Neural progenitor cell (in vitro differentiated cells): Measurements from ENCODE around the gene YEATS2. TPM values are rescaled to one million over a fixed set of nuclear protein-coding genes. Genes with fewer than 3 reads are reported as not detected.

Experiments used
- DNase-seq: peaks from one replicate; pipeline ENCODE4 v3.0.0-alpha.2; 2016; ENCODE audit warnings: low spot score
- H2AFZ ChIP-seq: fragments of 200-600 bp; sonication (generic); replicated peaks from 2 replicates; pipeline ENCODE4 v1.6.1; 2016; ENCODE audit warnings: antibody characterized with exemption
- H3F3A ChIP-seq: fragments of 200-600 bp; sonication (generic); 2 replicates; pipeline ENCODE4 v1.6.1; 2016; ENCODE audit warnings: antibody characterized with exemption, low read depth
- H3K27ac ChIP-seq: fragments of 200-600 bp; sonication (generic); 2 replicates; pipeline ENCODE4 v1.5.1; 2016; ENCODE audit warnings: mild to moderate bottlenecking
- H3K27me3 ChIP-seq: fragments of 200-600 bp; sonication (generic); 2 replicates; pipeline ENCODE4 v1.6.1; 2016; ENCODE audit warnings: mild to moderate bottlenecking, moderate library complexity
- H3K36me3 ChIP-seq: fragments of 200-600 bp; sonication (generic); 2 replicates; pipeline ENCODE4 v1.5.1; 2016
- H3K4me1 ChIP-seq: fragments of 200-600 bp; sonication (generic); 2 replicates; pipeline ENCODE4 v1.6.1; 2016; ENCODE audit warnings: mixed run types
- H3K4me2 ChIP-seq: fragments of 200-600 bp; sonication (generic); 2 replicates; pipeline ENCODE4 v1.6.1; 2016
- H3K4me3 ChIP-seq: fragments of 200-600 bp; sonication (generic); 2 replicates; pipeline ENCODE4 v1.5.1; 2016
- H3K79me2 ChIP-seq: fragments of 200-600 bp; sonication (generic); 2 replicates; pipeline ENCODE4 v1.6.1; 2016; ENCODE audit warnings: low read depth
- H3K9ac ChIP-seq: fragments of 200-600 bp; sonication (generic); 2 replicates; pipeline ENCODE4 v1.6.1; 2016
- H3K9me3 ChIP-seq: fragments of 200-600 bp; sonication (generic); 2 replicates; pipeline ENCODE4 v1.5.1; 2016; ENCODE audit warnings: low read depth
- H4K20me1 ChIP-seq: fragments of 200-600 bp; sonication (generic); 2 replicates; pipeline ENCODE4 v1.6.1; 2016; ENCODE audit warnings: low read depth
- H3K27ac Mint-ChIP-seq: 3 replicates; pipeline ENCODE4 v1.8.0; 2021; ENCODE audit warnings: mixed read lengths
- H3K27me3 Mint-ChIP-seq: 2 replicates; pipeline ENCODE4 v1.8.0; 2022; ENCODE audit warnings: low read depth, mild to moderate bottlenecking, inconsistent platforms, moderate library complexity, mixed read lengths; ENCODE audit not compliant: insufficient read depth
- H3K36me3 Mint-ChIP-seq: 3 replicates; pipeline ENCODE4 v1.8.0; 2021; ENCODE audit warnings: mixed read lengths
- H3K4me1 Mint-ChIP-seq: 3 replicates; pipeline ENCODE4 v1.8.0; 2021; ENCODE audit warnings: mixed read lengths
- H3K4me3 Mint-ChIP-seq: 3 replicates; pipeline ENCODE4 v1.8.0; 2021; ENCODE audit warnings: mild to moderate bottlenecking, moderate library complexity, mixed read lengths
- H3K9me3 Mint-ChIP-seq: 3 replicates; pipeline ENCODE4 v1.8.0; 2020; ENCODE audit warnings: mixed read lengths
- EZH2 ChIP-seq: fragments of 200-600 bp; sonication (generic); IDR thresholded peaks from 2 replicates; pipeline ENCODE4 v1.6.1; 2017; ENCODE audit warnings: antibody characterized with exemption, mild to moderate bottlenecking, moderate library complexity
- EZH2phosphoT487 ChIP-seq: fragments of 200-600 bp; sonication (generic); IDR thresholded peaks from 2 replicates; pipeline ENCODE4 v1.6.1; 2017; ENCODE audit warnings: antibody characterized with exemption
- total RNA-seq: library from RNA; depleted of rRNA; stranded (reverse); fragments of >200 nt; gene quantifications from 2 replicates; pipeline ENCODE4 v1.2.3, GENCODE V29; 2015; ENCODE audit warnings: low replicate concordance
- TF ChIP-seq, protein P1 (sequence below): fragments of 200-600 bp; sonication (generic); IDR thresholded peaks from 2 replicates; pipeline ENCODE4 v1.5.1; 2017; ENCODE audit warnings: antibody characterized with exemption, mild to moderate bottlenecking

YEATS2 gene
- total RNA-seq, 1 donor from 2014 or later, result 72.1 TPM

DNA sequence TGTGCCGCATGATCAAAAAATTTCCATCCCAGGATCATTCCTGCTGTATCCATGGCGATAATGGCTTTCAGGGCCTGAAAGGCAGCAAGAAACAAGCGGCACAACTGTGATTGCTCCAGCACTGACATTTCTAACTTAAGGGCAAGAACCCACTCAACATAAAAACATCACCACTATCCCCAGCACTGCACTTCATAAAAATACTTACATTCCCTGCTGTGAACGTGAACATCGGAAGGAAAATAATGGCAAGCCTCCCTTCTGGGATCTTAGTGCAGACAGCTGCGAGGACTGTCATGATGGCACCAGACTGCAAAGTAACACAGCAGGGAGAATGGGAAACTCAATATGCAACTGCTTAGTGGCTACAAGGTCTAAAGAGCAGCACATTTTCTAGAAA, 135.9 kb downstream of the YEATS2 start:
- DNase-seq, result no peak
- Histone ChIP-seq H3K4me2 (no peak overlapping the region), H3F3A (no peaks in the 10 kb centered on the region), H3K27ac (no peak overlapping the region), H3K9ac (no peak overlapping the region), H3K79me2 (no peaks in the 10 kb centered on the region), H3K27me3 (no peaks in the 10 kb centered on the region), H3K9me3 (no peaks in the 10 kb centered on the region), H3K4me1 (no peaks in the 10 kb centered on the region), H3K36me3 (peaks cover 6% of the 10 kb centered on the region), H4K20me1 (no peaks in the 10 kb centered on the region), H3K4me3 (no peak overlapping the region), H2AFZ (no peak overlapping the region)
- peak overlapping the region; percentile 57 for H3K27ac Mint-ChIP-seq
- no peak overlapping the region for H3K4me3 Mint-ChIP-seq
- peaks cover 16% of the 10 kb centered on the region for H3K4me1 Mint-ChIP-seq
- H3K36me3 Mint-ChIP-seq, result peaks cover 17% of the 10 kb centered on the region
- no peaks in the 10 kb centered on the region for H3K27me3 Mint-ChIP-seq
- no peak for TF ChIP-seq EZH2phosphoT487
- TF ChIP-seq EZH2, result no peak
- TF ChIP-seq, protein P1, sequence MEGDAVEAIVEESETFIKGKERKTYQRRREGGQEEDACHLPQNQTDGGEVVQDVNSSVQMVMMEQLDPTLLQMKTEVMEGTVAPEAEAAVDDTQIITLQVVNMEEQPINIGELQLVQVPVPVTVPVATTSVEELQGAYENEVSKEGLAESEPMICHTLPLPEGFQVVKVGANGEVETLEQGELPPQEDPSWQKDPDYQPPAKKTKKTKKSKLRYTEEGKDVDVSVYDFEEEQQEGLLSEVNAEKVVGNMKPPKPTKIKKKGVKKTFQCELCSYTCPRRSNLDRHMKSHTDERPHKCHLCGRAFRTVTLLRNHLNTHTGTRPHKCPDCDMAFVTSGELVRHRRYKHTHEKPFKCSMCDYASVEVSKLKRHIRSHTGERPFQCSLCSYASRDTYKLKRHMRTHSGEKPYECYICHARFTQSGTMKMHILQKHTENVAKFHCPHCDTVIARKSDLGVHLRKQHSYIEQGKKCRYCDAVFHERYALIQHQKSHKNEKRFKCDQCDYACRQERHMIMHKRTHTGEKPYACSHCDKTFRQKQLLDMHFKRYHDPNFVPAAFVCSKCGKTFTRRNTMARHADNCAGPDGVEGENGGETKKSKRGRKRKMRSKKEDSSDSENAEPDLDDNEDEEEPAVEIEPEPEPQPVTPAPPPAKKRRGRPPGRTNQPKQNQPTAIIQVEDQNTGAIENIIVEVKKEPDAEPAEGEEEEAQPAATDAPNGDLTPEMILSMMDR, result no peak
- no peaks in the 10 kb centered on the region for H3K9me3 Mint-ChIP-seq

DNA sequence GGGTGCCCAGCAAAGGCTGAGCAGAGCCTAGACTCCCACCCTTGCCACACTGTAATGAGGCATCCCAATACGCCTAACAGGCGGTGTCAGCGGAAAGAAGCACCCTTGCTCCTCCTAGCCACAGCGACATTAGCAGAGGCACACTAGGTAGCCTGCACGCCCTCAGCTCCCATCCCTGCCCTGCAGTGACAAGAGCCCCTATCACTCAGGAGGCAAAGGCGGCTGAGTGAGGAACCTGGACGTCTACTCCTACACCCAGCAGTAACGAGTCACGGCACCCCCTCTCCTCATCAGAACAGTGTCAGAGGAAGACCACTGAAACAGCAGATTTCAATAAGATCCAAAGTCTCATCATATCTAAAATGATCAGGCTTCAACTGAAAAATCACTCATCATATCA, 139.8 kb downstream of the YEATS2 start:
- H2AFZ ChIP-seq, result no peak overlapping the region
- H3K36me3 ChIP-seq, result no peaks in the 10 kb centered on the region
- H3K4me2 ChIP-seq, result no peak overlapping the region
- no peaks in the 10 kb centered on the region for H3K27me3 Mint-ChIP-seq
- no peaks in the 10 kb centered on the region for H3K79me2 ChIP-seq
- H3K4me3 ChIP-seq, result no peak overlapping the region
- no peak for DNase-seq
- no peaks in the 10 kb centered on the region for H4K20me1 ChIP-seq
- H3K27me3 ChIP-seq, result no peaks in the 10 kb centered on the region
- H3K36me3 Mint-ChIP-seq, result peaks cover 31% of the 10 kb centered on the region
- no peak overlapping the region for H3K4me3 Mint-ChIP-seq
- H3F3A ChIP-seq, result peaks cover 3% of the 10 kb centered on the region
- TF ChIP-seq, protein P1, result no peak
- TF ChIP-seq EZH2phosphoT487 (no peak), EZH2 (no peak)
- H3K4me1 Mint-ChIP-seq, result peaks cover 16% of the 10 kb centered on the region
- no peak overlapping the region for H3K27ac Mint-ChIP-seq
- H3K9ac ChIP-seq, result no peak overlapping the region
- H3K9me3 Mint-ChIP-seq, result no peaks in the 10 kb centered on the region
- H3K27ac ChIP-seq, result no peak overlapping the region
- H3K4me1 ChIP-seq, result no peaks in the 10 kb centered on the region
- H3K9me3 ChIP-seq, result no peaks in the 10 kb centered on the region

DNA sequence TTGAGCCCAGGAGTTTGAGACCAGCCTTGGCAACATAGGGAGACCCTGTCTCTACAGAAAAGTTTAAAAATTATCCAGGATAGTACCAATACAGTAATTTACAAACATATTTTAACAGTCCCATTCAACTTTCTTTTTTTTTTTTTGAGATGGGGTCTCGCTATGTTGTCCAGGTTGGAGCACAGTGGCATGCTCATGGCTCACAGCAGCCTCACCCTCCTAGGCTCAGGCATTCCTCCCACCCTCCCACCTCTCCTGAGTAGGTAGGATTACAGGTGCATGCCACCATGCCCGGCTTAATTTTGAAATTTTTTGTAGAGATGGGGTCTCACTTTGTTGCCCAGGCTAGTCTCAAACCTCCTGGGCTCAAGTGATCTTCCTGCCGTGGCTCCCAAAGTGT, 140.3 kb downstream of the YEATS2 start:
- no peaks in the 10 kb centered on the region for H3K27me3 ChIP-seq
- DNase-seq, result no peak
- no peaks in the 10 kb centered on the region for H3K36me3 ChIP-seq
- peaks cover 15% of the 10 kb centered on the region for H3K4me1 Mint-ChIP-seq
- H2AFZ ChIP-seq, result no peak overlapping the region
- H3K36me3 Mint-ChIP-seq, result peaks cover 29% of the 10 kb centered on the region
- H3K27ac ChIP-seq, result no peak overlapping the region
- H3K9ac ChIP-seq, result no peak overlapping the region
- no peaks in the 10 kb centered on the region for H3K79me2 ChIP-seq
- H3K4me3 ChIP-seq, result no peak overlapping the region
- H3F3A ChIP-seq, result peaks cover 3% of the 10 kb centered on the region
- no peaks in the 10 kb centered on the region for H3K27me3 Mint-ChIP-seq
- no peak overlapping the region for H3K27ac Mint-ChIP-seq
- H3K4me1 ChIP-seq, result no peaks in the 10 kb centered on the region
- no peaks in the 10 kb centered on the region for H3K9me3 Mint-ChIP-seq
- H3K4me2 ChIP-seq, result no peak overlapping the region
- no peaks in the 10 kb centered on the region for H4K20me1 ChIP-seq
- TF ChIP-seq EZH2, result no peak
- TF ChIP-seq, protein P1, result no peak
- TF ChIP-seq EZH2phosphoT487, result no peak
- no peaks in the 10 kb centered on the region for H3K9me3 ChIP-seq
- H3K4me3 Mint-ChIP-seq, result no peak overlapping the region
